Caco-2 (cell line): Measurements from ENCODE around the gene DPH1. TPM values are rescaled to one million over a fixed set of nuclear protein-coding genes. Genes with fewer than 3 reads are reported as not detected.

ENCODE experiments used
- BruUV-seq: library from RNA; stranded (reverse); fragments of 400-500 nt; replicated peaks from 2 replicates; lab custom pipeline; 2021; lab: Mats Ljungman, UMichigan
- CTCF ChIA-PET: fragments of 300-600 bp; sonication (Branson Sonifier 250); formaldehyde crosslinking; loops from one replicate; lab custom pipeline; 2022; ENCODE audit warnings: antibody characterized with exemption; lab: Charles Lee
- POLR2A ChIA-PET: fragments of 300-600 bp; sonication (Branson Sonifier 250); formaldehyde crosslinking; loops from one replicate; lab custom pipeline; 2022; ENCODE audit warnings: antibody characterized with exemption; lab: Charles Lee
- DNase-seq, 2 experiments: peaks; one replicate each; pipeline versions ENCODE4 v3.0.0 to v3.0.0-alpha.2; 2020 to 2022
- H3K27me3 ChIP-seq: replicated peaks from 2 replicates; pipeline ENCODE4 v1.6.0; 2011; ENCODE audit warnings: low read length; ENCODE audit not compliant: control insufficient read depth, insufficient read depth
- H3K36me3 ChIP-seq: 2 replicates; pipeline ENCODE4 v1.5.1; 2011; ENCODE audit warnings: low read length; ENCODE audit not compliant: control insufficient read depth, insufficient read depth
- H3K4me1 ChIP-seq: fragments of 250-450 bp; sonication (Bioruptor Pico); 2 replicates; pipeline ENCODE4 v1.5.1; 2020; ENCODE audit warnings: mild to moderate bottlenecking
- H3K4me3 ChIP-seq: 2 replicates; pipeline ENCODE4 v1.5.1; 2011; ENCODE audit warnings: low read depth, mild to moderate bottlenecking, control low read depth, low read length
- H3K9me3 ChIP-seq: fragments of 250-450 bp; sonication (Bioruptor Pico); 2 replicates; pipeline ENCODE4 v1.5.1; 2020; ENCODE audit warnings: mild to moderate bottlenecking, moderate library complexity
- H3K27ac Mint-ChIP-seq: one replicate; pipeline ENCODE4 v1.8.0; 2022; ENCODE audit warnings: mixed read lengths; ENCODE audit not compliant: unreplicated experiment
- H3K27me3 Mint-ChIP-seq: one replicate; pipeline ENCODE4 v1.8.0; 2022; ENCODE audit warnings: mixed read lengths; ENCODE audit not compliant: insufficient read depth, unreplicated experiment
- H3K36me3 Mint-ChIP-seq: one replicate; pipeline ENCODE4 v1.8.0; 2022; ENCODE audit warnings: mild to moderate bottlenecking, mixed read lengths; ENCODE audit not compliant: insufficient read depth, unreplicated experiment
- H3K4me1 Mint-ChIP-seq: one replicate; pipeline ENCODE4 v1.8.0; 2022; ENCODE audit warnings: low read depth, mixed read lengths; ENCODE audit not compliant: unreplicated experiment
- H3K4me3 Mint-ChIP-seq: one replicate; pipeline ENCODE4 v1.8.0; 2022; ENCODE audit warnings: mild to moderate bottlenecking, moderate library complexity, mixed read lengths; ENCODE audit not compliant: unreplicated experiment
- H3K9me3 Mint-ChIP-seq: one replicate; pipeline ENCODE4 v1.8.0; 2022; ENCODE audit warnings: mixed read lengths; ENCODE audit not compliant: unreplicated experiment
- intact Hi-C: fragments of 100-400 bp; cut with micrococcal nuclease; formaldehyde crosslinking; loops from one replicate; pipeline ENCODE4 v1.10.0; 2022; ENCODE audit not compliant: unreplicated experiment
- total RNA-seq: library from RNA; stranded (reverse); gene quantifications from 2 replicates; pipeline ENCODE4 v1.2.3, GENCODE V29; 2022
- TF ChIP-seq, protein P1 (sequence below), 2 experiments: fragments of 200-600 bp in 1 of 2; IDR thresholded peaks; 1 replicate in 1 of 2; 2 replicates in 1 of 2; pipeline versions ENCODE4 v1.5.1 to v1.8.0; 2011 to 2022; ENCODE audit warnings: antibody characterized with exemption in 1 of 2, control low read depth in 1 of 2, inconsistent platforms in 1 of 2, low read depth in 1 of 2, low read length in 1 of 2, mild to moderate bottlenecking in 1 of 2, moderate library complexity in 1 of 2; ENCODE audit not compliant: insufficient read depth in 1 of 2, severe bottlenecking in 1 of 2, unreplicated experiment in 1 of 2

The DPH1 gene
- total RNA-seq, 1 experiment from 2014 or later, result 52.0 TPM

- H3K4me3 Mint-ChIP-seq, result peak overlapping the region; percentile 70
Measured at GRCh38 chr17:2050300-2051060, 20.5 kb downstream of the DPH1 start.

GRCh38 chr17:2051061-2051932 lies 21.3 kb downstream of the DPH1 start:
- peak in 1 of 2 experiments; percentile 55 for DNase-seq
- Mint-ChIP-seq H3K9me3 (no peaks in the 10 kb centered on the region), H3K27me3 (peaks cover 12% of the 10 kb centered on the region), H3K4me3 (peak overlapping the region; percentile 70), H3K27ac (peak overlapping the region; percentile 49), H3K4me1 (no peaks in the 10 kb centered on the region), H3K36me3 (peaks cover 23% of the 10 kb centered on the region)
- TF ChIP-seq, protein P1, sequence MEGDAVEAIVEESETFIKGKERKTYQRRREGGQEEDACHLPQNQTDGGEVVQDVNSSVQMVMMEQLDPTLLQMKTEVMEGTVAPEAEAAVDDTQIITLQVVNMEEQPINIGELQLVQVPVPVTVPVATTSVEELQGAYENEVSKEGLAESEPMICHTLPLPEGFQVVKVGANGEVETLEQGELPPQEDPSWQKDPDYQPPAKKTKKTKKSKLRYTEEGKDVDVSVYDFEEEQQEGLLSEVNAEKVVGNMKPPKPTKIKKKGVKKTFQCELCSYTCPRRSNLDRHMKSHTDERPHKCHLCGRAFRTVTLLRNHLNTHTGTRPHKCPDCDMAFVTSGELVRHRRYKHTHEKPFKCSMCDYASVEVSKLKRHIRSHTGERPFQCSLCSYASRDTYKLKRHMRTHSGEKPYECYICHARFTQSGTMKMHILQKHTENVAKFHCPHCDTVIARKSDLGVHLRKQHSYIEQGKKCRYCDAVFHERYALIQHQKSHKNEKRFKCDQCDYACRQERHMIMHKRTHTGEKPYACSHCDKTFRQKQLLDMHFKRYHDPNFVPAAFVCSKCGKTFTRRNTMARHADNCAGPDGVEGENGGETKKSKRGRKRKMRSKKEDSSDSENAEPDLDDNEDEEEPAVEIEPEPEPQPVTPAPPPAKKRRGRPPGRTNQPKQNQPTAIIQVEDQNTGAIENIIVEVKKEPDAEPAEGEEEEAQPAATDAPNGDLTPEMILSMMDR (IDR thresholded peaks at IDR 0.05; ENCODE audit: insufficient read depth in 1 of 2, low read depth in 1 of 2, low read length in 1 of 2, severe bottlenecking in 1 of 2, unreplicated experiment in 1 of 2), result no peak
- intact Hi-C loops, result loop anchor here (5.0 to 10.0 kb wide), 3 partner anchors 121 to 301 kb away; no protein-coding TSS in a partner anchor
- Histone ChIP-seq H3K9me3 (no peaks in the 10 kb centered on the region), H3K4me3 (peak overlapping the region; percentile 53), H3K27me3 (no peaks in the 10 kb centered on the region), H3K36me3 (no peaks in the 10 kb centered on the region), H3K4me1 (peaks cover 16% of the 10 kb centered on the region)
- POLR2A ChIA-PET, result interaction anchor here (0.6 kb wide), 3 partner anchors 178 to 310 kb away, joined by 3 to 5 read pairs (median 4); no protein-coding TSS in a partner anchor
- no TSS peak for BruUV-seq
- CTCF ChIA-PET, result interaction anchor here (0.5 to 1.3 kb wide), 6 partner anchors 9 to 365 kb away, joined by 3 to 7 read pairs (median 4); no protein-coding TSS in a partner anchor

More at GRCh38 chr17:2050300-2051060, 20.5 kb downstream of the DPH1 start:
- ChIA-PET POLR2A (interaction anchor here (0.6 kb wide), 4 partner anchors 179 to 311 kb away, joined by 3 to 5 read pairs (median 4); no protein-coding TSS in a partner anchor), CTCF (interaction anchor here (0.6 to 1.3 kb wide), 7 partner anchors 10 to 473 kb away, joined by 3 to 7 read pairs (median 4); no protein-coding TSS in a partner anchor)
- H3K36me3 Mint-ChIP-seq, result peaks cover 23% of the 10 kb centered on the region
- Histone ChIP-seq H3K4me1 (peaks cover 16% of the 10 kb centered on the region), H3K4me3 (peak overlapping the region; percentile 53), H3K9me3 (no peaks in the 10 kb centered on the region), H3K27me3 (no peaks in the 10 kb centered on the region), H3K36me3 (no peaks in the 10 kb centered on the region)
- TF ChIP-seq, protein P1 (IDR thresholded peaks at IDR 0.05; ENCODE audit: insufficient read depth in 1 of 2, low read depth in 1 of 2, low read length in 1 of 2, severe bottlenecking in 1 of 2, unreplicated experiment in 1 of 2), result no peak
- H3K9me3 Mint-ChIP-seq, result no peaks in the 10 kb centered on the region
- H3K27me3 Mint-ChIP-seq, result peaks cover 12% of the 10 kb centered on the region
- peak; percentile 87 to 89 for DNase-seq
- no TSS peak for BruUV-seq
- no peaks in the 10 kb centered on the region for H3K4me1 Mint-ChIP-seq
- H3K27ac Mint-ChIP-seq, result peak overlapping the region; percentile 49
- intact Hi-C loops, result loop anchor here (5.0 to 10.0 kb wide), 3 partner anchors 122 to 302 kb away; no protein-coding TSS in a partner anchor
